NCI-H748 treated with DMSO at 0.1 percent for 48 hours (cell line): ENCODE results near the gene SERPINB8.
"Not testable (repeated sequence)": the region's sequence is repeated elsewhere in the genome, so short reads cannot be mapped to it uniquely, and the experiment has no call there.

Experiments
- DNase-seq: peaks from one replicate; lab custom pipeline; 2025; lab: John Stamatoyannopoulos, UW

The SERPINB8 gene, protein sequence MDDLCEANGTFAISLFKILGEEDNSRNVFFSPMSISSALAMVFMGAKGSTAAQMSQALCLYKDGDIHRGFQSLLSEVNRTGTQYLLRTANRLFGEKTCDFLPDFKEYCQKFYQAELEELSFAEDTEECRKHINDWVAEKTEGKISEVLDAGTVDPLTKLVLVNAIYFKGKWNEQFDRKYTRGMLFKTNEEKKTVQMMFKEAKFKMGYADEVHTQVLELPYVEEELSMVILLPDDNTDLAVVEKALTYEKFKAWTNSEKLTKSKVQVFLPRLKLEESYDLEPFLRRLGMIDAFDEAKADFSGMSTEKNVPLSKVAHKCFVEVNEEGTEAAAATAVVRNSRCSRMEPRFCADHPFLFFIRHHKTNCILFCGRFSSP

DNA sequence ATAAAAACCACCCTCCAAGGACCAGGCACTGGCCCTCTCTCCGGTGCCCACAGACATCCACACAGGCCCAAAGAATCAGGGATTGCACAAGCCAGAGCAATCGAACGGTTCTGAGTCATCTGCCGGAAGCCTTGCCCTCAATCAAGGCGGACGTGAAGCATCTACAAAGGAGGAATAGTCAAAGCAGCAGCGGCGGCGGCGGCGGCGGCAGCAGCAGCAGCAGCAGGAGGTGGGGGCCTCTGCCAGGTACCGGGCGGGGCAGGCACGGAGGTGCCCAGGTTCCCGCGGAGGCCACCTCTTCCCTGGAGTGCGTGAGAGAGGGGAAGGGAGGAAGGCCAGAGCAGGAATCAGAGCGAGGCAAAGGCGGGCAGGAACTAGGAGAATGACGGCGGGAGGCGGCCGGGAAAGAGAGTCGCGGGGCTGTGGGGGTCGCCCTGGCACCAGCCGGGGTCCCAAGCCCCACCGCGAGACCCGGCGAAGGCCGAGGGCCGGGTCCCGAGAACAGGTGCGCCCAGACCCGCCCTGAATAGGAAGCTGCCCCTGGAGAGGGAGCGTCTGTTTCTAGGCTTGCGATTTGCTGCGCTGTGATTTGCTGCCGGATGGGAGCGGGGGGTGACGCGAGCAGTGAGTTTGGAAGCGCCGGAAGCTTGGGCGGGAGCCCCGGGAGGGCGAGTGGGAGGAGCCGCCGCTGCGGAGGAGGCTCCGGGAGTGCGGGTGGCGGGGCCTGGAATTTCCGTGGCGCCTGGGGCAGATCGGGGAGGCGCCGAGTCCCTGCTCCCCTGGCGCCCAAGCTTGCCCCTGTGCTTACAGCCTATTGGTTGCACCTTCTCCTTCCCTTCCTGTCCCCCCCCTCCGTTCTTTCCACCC lies at the start of gene SERPINB8:
TSS of gene SERPINB8 (plus strand) at position 140 of the 867 bp plus-strand sequence. CDS start 8,228 bp downstream, outside the sequence.
- DNase-seq: peak; percentile 92

DNA sequence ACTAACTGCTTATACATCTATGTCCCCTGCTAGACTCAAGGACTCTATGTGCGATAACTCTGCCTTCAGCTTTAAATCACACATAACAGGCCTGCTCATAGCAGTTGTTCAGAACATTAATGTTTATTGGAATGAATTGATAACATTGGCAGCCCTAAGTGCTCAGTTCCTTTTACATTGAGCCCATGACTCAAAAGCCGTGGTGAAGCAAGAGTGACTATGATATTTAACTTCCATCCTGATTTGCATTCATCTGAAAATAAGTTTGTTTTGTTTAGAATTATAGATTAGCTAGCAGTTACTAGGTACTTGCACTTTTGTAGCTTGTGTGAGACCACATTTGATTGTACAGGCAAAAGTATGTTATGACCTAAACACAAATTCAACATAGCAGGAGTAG lies 47.8 kb upstream of the SERPINB8 start:
- no peak for DNase-seq

DNA sequence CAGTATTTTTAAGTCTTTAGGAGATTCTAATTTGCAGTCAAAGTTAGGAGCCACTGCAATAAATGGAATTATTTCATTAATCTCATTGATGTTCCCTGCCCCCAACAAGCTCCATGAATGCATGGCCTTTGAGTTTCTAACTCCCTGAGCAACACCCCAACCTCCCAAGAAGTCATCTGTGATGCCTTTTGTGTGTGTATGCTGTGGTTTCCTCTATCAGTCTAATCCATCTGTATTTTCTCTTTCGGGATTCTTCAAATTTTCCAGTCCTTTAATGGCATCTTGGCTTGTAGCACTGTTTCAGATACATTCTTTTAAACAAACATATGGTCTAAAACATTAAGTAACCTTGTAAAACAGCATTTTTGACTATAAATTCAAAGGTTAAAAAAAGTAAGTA lies 45.3 kb upstream of the SERPINB8 start:
- DNase-seq: no peak

GRCh38 chr18:63928331-63928730 lies 41.5 kb upstream of the SERPINB8 start:
- no peak for DNase-seq

- DNase-seq: not testable (repeated sequence)
Observed at GRCh38 chr18:63929369-63929768, 40.5 kb upstream of the SERPINB8 start.

GRCh38 chr18:63930773-63931354 lies 39.0 kb upstream of the SERPINB8 start:
- no peak for DNase-seq

DNA sequence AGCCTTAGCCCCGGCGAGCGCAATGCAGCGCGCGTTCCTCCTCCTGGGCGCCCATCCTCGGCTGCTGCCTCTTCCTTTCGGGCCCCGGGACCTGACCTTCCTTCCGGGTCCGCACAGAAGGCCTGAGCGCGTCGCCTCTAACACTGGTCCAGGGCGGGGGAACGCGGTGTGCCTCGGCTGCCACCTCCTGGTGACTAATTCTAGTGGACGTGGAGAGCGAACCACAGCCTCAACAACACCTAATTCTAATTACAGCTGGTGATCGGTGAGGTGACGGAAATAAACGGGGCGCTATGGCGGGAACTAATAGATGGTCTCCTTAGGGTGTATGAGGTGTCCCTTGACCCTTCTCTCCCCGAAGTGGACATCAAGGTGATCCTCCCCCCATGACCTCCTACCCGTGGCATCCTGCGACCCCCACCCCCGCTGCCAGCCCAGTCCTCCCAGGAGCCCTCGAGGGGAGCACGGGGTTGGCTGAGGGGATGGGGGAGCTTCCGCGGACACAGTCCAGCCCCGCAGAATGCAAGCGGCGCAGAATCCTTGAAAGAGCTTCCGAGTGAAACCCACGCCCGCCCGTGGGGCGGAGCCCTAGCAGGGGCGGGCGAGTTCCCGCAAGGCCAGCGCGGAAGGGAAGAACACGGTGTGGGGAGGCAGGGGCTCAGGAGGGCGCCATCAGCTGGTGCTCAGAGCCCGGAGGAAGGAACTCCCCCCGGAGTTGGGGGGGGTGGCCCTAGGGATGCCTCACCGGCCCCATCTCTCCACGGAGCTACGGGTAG lies 33.5 kb upstream of the SERPINB8 start:
- peak; percentile 15 for DNase-seq

DNA sequence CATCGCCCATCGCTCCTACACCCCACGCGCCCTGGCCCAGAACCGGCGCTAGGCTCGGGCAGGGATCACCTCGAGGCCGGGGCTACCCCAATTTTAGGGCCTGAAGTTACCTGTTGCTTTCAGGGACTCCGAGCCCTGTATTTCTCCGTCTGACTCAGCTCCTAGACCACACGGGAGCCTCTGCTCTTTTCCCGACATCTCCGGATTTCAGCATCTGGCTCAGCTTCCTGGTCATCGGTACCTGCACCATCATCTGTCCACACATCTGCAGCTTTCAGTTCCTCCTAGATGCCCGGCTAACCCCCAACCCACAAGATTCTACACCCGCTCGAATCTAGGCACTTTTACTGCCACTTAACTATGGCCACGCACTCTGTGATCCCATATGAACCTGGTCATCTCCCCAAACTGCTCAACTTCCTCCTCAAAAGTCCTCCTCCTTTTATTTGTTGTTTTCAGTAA lies 32.9 kb upstream of the SERPINB8 start:
- DNase-seq: no peak

DNA sequence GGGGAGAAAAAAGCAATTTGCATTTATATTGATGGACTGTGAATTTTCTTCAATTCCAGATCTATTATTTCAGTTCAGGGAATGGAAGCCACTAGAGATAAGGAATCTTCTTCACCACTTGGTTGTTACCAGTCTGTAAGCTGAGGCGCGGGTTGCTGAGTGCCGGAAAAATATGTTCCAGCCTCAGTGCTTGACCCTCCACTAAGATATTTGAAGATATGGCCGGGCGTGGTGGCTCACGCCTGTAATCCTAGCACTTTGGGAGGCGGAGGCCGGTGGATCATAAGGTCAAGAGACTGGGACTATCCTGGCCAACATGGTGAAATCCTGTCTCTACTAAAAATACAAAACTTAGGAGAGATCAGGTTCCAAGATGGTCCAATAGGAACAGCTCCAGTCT lies 29.9 kb upstream of the SERPINB8 start:
- no peak for DNase-seq

GRCh38 chr18:63940543-63941050 lies 29.3 kb upstream of the SERPINB8 start:
- DNase-seq: not testable (repeated sequence)

GRCh38 chr18:63947051-63947790 lies 22.7 kb upstream of the SERPINB8 start:
- no peak for DNase-seq

DNA sequence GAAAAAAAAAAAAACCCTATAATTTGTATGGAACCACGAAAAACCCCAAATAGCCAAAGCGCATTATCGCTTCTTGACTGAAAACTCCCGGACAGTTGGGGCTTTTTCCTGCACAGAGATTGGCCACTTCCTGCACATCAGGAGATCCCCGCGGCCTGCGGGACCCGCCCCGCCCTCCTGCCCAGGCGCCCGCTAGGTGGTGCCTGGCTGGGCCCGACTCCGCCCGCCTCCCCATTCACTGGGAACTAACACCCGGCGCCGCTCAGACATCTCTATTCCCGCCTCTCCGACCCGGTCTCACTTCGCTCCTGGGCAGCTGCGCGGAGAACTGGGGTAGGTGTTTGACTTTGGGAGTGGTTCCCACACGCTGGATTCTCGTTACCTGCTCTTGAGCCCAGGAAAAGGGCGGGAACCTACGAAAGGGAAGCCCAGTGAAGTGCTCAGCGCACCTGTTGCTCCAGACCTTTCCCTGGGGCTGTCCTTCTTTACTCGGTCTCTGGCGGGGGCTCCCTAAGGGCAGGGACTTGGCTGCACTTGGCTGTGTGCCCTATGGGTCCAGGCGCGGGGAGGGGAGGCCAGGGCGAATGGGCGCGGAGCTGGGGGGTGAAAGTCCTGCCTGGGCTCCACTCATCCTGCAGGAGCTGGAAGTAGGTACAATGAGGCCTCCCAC lies 20.7 kb upstream of the SERPINB8 start, which contains the start of gene HMSD:
TSS of gene HMSD (plus strand) at position 234 of the 670 bp plus-strand sequence. CDS start 4,155 bp downstream, outside the sequence.
- DNase-seq: peak; percentile 77

GRCh38 chr18:63951302-63951705 lies 18.6 kb upstream of the SERPINB8 start:
- DNase-seq: no peak

GRCh38 chr18:63953811-63954210 lies 16.1 kb upstream of the SERPINB8 start:
- no peak for DNase-seq

DNA sequence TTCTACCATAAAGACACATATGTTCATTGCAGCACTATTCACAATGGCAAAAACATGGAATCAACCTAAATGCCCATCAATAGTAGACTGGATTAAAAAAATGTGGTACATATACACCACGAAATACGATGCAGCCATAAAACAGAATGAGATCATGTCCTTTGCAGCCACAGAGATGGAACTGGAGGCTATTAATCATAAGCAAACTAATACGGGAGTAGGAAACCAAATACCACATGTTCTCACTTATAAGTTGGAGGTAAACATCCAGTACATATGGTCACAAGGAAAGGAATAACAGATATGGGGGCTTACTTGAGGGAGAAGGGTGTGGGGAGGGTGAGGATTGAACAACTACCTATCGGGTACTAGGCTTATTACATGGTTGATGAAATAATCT lies 13.1 kb upstream of the SERPINB8 start:
- DNase-seq: no peak

DNA sequence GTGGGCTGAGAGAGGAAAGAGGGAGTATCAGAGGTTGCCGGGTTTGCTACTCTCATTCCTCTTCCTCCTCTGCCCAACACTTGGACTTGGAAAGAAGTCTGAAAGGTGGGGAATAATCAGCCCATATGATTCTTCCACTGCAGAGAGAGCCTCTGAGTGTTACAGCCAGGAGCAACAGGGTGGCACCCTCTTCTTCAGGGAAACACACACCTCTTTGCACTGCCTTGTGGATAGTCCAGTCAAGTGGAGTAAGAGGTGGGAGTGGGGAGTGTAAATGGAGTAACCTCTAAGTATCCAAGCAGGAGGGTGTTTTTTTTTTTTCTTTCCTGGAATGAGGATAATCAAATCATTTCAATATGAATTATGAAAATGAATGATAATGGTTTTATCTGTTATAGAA lies 9.0 kb upstream of the SERPINB8 start:
- no peak for DNase-seq

- DNase-seq: no peak
Observed at GRCh38 chr18:63961435-63961980, 8.4 kb upstream of the SERPINB8 start.

DNA sequence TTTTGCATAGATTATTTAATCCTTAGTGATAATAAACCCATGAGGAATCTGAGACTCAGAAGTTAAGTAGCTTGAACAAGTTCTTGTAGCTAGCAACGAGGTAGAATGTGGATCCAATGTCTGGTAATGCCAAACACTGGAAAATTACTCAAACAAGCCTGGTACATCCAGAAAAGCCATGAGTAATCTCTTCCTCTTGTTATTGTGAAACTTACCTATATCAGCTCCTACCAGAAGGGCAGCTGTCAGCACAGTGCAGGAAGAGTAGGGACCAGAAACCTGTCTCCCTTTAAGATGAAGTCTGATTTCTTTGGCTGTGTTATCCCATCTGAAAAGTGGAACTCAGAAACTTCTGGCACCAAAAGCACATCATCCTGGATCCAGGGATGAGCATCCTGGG lies 7.7 kb upstream of the SERPINB8 start:
- no peak for DNase-seq

GRCh38 chr18:63963615-63964256 lies 6.1 kb upstream of the SERPINB8 start:
- peak; percentile 73 for DNase-seq
